Chondrocyte (in vitro differentiated cells): ENCODE data around the gene ADAP1. TPM values are rescaled to one million over a fixed set of nuclear protein-coding genes. Genes with fewer than 3 reads are reported as not detected.

Experiments used
- DNase-seq: peaks from one replicate; pipeline ENCODE4 v3.0.0; 2021; ENCODE audit warnings: mixed read lengths, low spot score
- H3K27ac Mint-ChIP-seq: one replicate; pipeline ENCODE4 v1.8.0; 2021; ENCODE audit warnings: mild to moderate bottlenecking, moderate library complexity, mixed read lengths; ENCODE audit not compliant: unreplicated experiment
- H3K27me3 Mint-ChIP-seq: 2 replicates; pipeline ENCODE4 v1.8.0; 2021; ENCODE audit warnings: low read depth, mixed read lengths
- H3K36me3 Mint-ChIP-seq: 2 replicates; pipeline ENCODE4 v1.8.0; 2021; ENCODE audit warnings: low read depth, mixed read lengths
- H3K4me1 Mint-ChIP-seq: 2 replicates; pipeline ENCODE4 v1.8.0; 2021; ENCODE audit warnings: low read depth, mild to moderate bottlenecking, mixed read lengths
- H3K4me3 Mint-ChIP-seq: one replicate; pipeline ENCODE4 v1.8.0; 2021; ENCODE audit warnings: mild to moderate bottlenecking, moderate library complexity, mixed read lengths; ENCODE audit not compliant: unreplicated experiment
- H3K9me3 Mint-ChIP-seq: 2 replicates; pipeline ENCODE4 v1.8.0; 2021; ENCODE audit warnings: low read depth, mixed read lengths
- CTCF ChIP-seq: fragments of 200-600 bp; sonication (generic); IDR thresholded peaks from 2 replicates; pipeline ENCODE4 v1.5.0; 2021; ENCODE audit warnings: antibody characterized with exemption, mild to moderate bottlenecking, moderate library complexity
- total RNA-seq: library from RNA; stranded (reverse); gene quantifications from 3 replicates; pipeline ENCODE4 v1.2.1, GENCODE V29; 2021

The ADAP1 gene
- total RNA-seq, 1 donor from 2014 or later: 6.7 TPM

GRCh38 chr7:897771-898376 lies 56.6 kb downstream of the ADAP1 start:
- DNase-seq: no peak
- Mint-ChIP-seq H3K4me1 (no peaks in the 10 kb centered on the region), H3K4me3 (no peak overlapping the region), H3K36me3 (peaks cover 20% of the 10 kb centered on the region), H3K9me3 (no peaks in the 10 kb centered on the region), H3K27ac (no peak overlapping the region), H3K27me3 (no peaks in the 10 kb centered on the region)
- TF ChIP-seq CTCF: no peak

- Mint-ChIP-seq H3K36me3 (peaks cover 27% of the 10 kb centered on the region), H3K27ac (no peak overlapping the region), H3K9me3 (no peaks in the 10 kb centered on the region), H3K27me3 (no peaks in the 10 kb centered on the region), H3K4me3 (no peak overlapping the region), H3K4me1 (no peaks in the 10 kb centered on the region)
- TF ChIP-seq CTCF: no peak
- no peak for DNase-seq
Measured at GRCh38 chr7:897086-897485, 57.4 kb downstream of the ADAP1 start.

GRCh38 chr7:896346-897075 lies 58.0 kb downstream of the ADAP1 start:
- no peak for DNase-seq
- Mint-ChIP-seq H3K9me3 (no peaks in the 10 kb centered on the region), H3K27me3 (no peaks in the 10 kb centered on the region), H3K27ac (no peak overlapping the region), H3K4me3 (no peak overlapping the region), H3K36me3 (peaks cover 27% of the 10 kb centered on the region), H3K4me1 (no peaks in the 10 kb centered on the region)
- TF ChIP-seq CTCF: no peak

- H3K27me3 Mint-ChIP-seq: no peaks in the 10 kb centered on the region
- no peak overlapping the region for H3K4me3 Mint-ChIP-seq
- no peak for TF ChIP-seq CTCF
- H3K36me3 Mint-ChIP-seq: peaks cover 27% of the 10 kb centered on the region
- no peaks in the 10 kb centered on the region for H3K4me1 Mint-ChIP-seq
- H3K9me3 Mint-ChIP-seq: no peaks in the 10 kb centered on the region
- no peak overlapping the region for H3K27ac Mint-ChIP-seq
- peak; percentile 83 for DNase-seq
Measured at GRCh38 chr7:895451-896052, 58.9 kb downstream of the ADAP1 start.

- TF ChIP-seq CTCF: no peak
- H3K36me3 Mint-ChIP-seq: peaks cover 27% of the 10 kb centered on the region
- no peak overlapping the region for H3K27ac Mint-ChIP-seq
- no peaks in the 10 kb centered on the region for H3K9me3 Mint-ChIP-seq
- H3K4me1 Mint-ChIP-seq: no peaks in the 10 kb centered on the region
- H3K4me3 Mint-ChIP-seq: no peak overlapping the region
- DNase-seq: peak; percentile 62
- no peaks in the 10 kb centered on the region for H3K27me3 Mint-ChIP-seq
Measured at GRCh38 chr7:894927-895450, 59.5 kb downstream of the ADAP1 start.
